ENCODE data around the gene SAG.
"Not testable (repeated sequence)": the region's sequence is repeated elsewhere in the genome, so short reads cannot be mapped to it uniquely, and the experiment has no call there.

The SAG gene

GRCh38 chr2:233358335-233358734 lies 50.7 kb downstream of the SAG start:
- no peak for DNase-seq

GRCh38 chr2:233358947-233359346 lies 51.3 kb downstream of the SAG start:
- DNase-seq, result peak in 1 of 2 experiments; percentile 11

GRCh38 chr2:233359823-233360222 lies 52.2 kb downstream of the SAG start:
- peak in 1 of 2 experiments; percentile 8 for DNase-seq

GRCh38 chr2:233360771-233361176 lies 53.2 kb downstream of the SAG start:
- peak in 1 of 2 experiments; percentile 7 for DNase-seq

GRCh38 chr2:233361297-233361696 lies 53.7 kb downstream of the SAG start:
- peak in 1 of 2 experiments; percentile 7 for DNase-seq

GRCh38 chr2:233362742-233363141 lies 55.1 kb downstream of the SAG start:
- DNase-seq, result no peak

- no peak for DNase-seq
Observed at GRCh38 chr2:233363744-233364235, 56.2 kb downstream of the SAG start.

GRCh38 chr2:233365861-233366520 lies 58.4 kb downstream of the SAG start:
- DNase-seq, result peak in 1 of 2 experiments; percentile 18

GRCh38 chr2:233367586-233367985 lies 60.0 kb downstream of the SAG start:
- no peak for DNase-seq

GRCh38 chr2:233368756-233369155 lies 61.1 kb downstream of the SAG start:
- peak in 1 of 2 experiments; percentile 7 for DNase-seq

- no peak for DNase-seq
Observed at GRCh38 chr2:233369462-233369861, 61.8 kb downstream of the SAG start.

- DNase-seq, result no peak
Observed at GRCh38 chr2:233369897-233370685, 62.5 kb downstream of the SAG start.

GRCh38 chr2:233371641-233372040 lies 64.0 kb downstream of the SAG start:
- DNase-seq, result no peak

- DNase-seq, result no peak
Observed at GRCh38 chr2:233372855-233373254, 65.2 kb downstream of the SAG start.

- no peak for DNase-seq
Observed at GRCh38 chr2:233373316-233373715, 65.7 kb downstream of the SAG start.

- DNase-seq, result not testable (repeated sequence)
Observed at GRCh38 chr2:233374776-233375175, 67.2 kb downstream of the SAG start.

- no peak for DNase-seq
Observed at GRCh38 chr2:233375490-233376314, 68.1 kb downstream of the SAG start.

GRCh38 chr2:233379034-233379433 lies 71.4 kb downstream of the SAG start:
- DNase-seq, result no peak

- no peak for DNase-seq
Observed at GRCh38 chr2:233379441-233379840, 71.8 kb downstream of the SAG start.

GRCh38 chr2:233380132-233380895 lies 72.7 kb downstream of the SAG start:
- DNase-seq, result no peak

GRCh38 chr2:233380995-233381637 lies 73.5 kb downstream of the SAG start:
- DNase-seq, result no peak

GRCh38 chr2:233381638-233381995 lies 74.0 kb downstream of the SAG start:
- no peak for DNase-seq

All from activated T-cell treated with anti-CD3 and anti-CD28 coated beads, Interleukin-2, amount 50 U/mL, for 48 hours (primary cell).